HCT116 (cell line): ENCODE data around the gene TRIM64. TPM values are rescaled to one million over a fixed set of nuclear protein-coding genes. Genes with fewer than 3 reads are reported as not detected.

Experiments used
- total RNA-seq: library from RNA; stranded (reverse); gene quantifications from one replicate; pipeline ENCODE4 v1.2.1, GENCODE V29; 2021; ENCODE audit not compliant: unreplicated experiment

Gene TRIM64
- total RNA-seq, 1 experiment from 2014 or later = not detected

Other genes starting within 250 kb of the TRIM64 start
- not detected for gene TRIM49, start 157.5 kb upstream of the TRIM64 start, total RNA-seq
- not detected for gene TRIM64B, start 87.5 kb upstream of the TRIM64 start, total RNA-seq
- not detected for gene TRIM49D1, start 43.8 kb upstream of the TRIM64 start, total RNA-seq
- gene TRIM49D2, start 42.0 kb upstream of the TRIM64 start, total RNA-seq = not detected
- gene TRIM49C, start 65.1 kb downstream of the TRIM64 start, total RNA-seq = not detected
- not detected for gene UBTFL1, start 119.9 kb downstream of the TRIM64 start, total RNA-seq
- not detected for gene NAALAD2, start 168.6 kb downstream of the TRIM64 start, total RNA-seq